ENCODE data around the gene PYDC2.

DNA sequence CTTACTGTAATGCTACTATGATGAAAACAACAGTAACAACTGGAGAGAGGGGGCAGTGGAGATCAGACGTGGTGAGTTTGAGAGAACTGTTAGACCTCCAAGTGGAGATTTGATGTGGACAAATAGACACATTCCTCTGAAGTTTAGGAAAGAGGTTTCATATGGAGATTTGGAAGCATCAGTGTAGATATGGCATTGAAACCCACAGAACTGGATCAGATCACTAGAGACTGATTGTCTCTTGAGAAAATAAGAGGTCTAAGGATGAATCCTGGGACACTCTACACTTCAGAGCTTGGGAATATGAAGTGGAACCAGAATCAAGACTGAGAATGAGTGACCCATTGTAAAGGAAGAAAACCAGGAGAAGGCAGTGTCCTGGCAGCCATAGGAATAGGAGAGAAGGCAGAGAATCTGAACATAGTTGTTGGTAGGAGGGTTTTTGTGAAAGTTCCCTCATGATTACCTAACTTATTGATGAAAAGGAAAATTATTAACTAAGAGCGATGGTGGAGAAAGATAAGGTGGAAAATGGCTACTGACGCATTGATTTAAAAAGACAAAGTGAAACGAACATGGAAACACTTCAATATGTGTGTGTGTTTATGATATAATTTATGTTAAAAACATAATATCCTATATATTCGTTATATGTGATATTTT, 29.7 kb upstream of the PYDC2 start:
- TF ChIP-seq, protein P1, sequence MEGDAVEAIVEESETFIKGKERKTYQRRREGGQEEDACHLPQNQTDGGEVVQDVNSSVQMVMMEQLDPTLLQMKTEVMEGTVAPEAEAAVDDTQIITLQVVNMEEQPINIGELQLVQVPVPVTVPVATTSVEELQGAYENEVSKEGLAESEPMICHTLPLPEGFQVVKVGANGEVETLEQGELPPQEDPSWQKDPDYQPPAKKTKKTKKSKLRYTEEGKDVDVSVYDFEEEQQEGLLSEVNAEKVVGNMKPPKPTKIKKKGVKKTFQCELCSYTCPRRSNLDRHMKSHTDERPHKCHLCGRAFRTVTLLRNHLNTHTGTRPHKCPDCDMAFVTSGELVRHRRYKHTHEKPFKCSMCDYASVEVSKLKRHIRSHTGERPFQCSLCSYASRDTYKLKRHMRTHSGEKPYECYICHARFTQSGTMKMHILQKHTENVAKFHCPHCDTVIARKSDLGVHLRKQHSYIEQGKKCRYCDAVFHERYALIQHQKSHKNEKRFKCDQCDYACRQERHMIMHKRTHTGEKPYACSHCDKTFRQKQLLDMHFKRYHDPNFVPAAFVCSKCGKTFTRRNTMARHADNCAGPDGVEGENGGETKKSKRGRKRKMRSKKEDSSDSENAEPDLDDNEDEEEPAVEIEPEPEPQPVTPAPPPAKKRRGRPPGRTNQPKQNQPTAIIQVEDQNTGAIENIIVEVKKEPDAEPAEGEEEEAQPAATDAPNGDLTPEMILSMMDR (IDR thresholded peaks at IDR 0.05; ENCODE audit: extremely low read depth in 1 of 2, insufficient read depth in 1 of 2, low read depth in 1 of 2, low read length in 2 of 2) = no peak
- TF ChIP-seq POLR2A (IDR thresholded peaks at IDR 0.05; ENCODE audit: low read depth, low read length) (no peak), JUN (IDR thresholded peaks at IDR 0.05; ENCODE audit: borderline replicate concordance, insufficient read depth, insufficient read length, low read depth) (no peak), FOS (IDR thresholded peaks at IDR 0.05; ENCODE audit: borderline replicate concordance, insufficient read depth, low read length) (no peak), MYC (IDR thresholded peaks at IDR 0.05; ENCODE audit: low read depth, low read length) (no peak), POLR2AphosphoS5 (IDR thresholded peaks at IDR 0.05; ENCODE audit: insufficient read depth, low read depth, low read length) (no peak), EZH2 (IDR thresholded peaks at IDR 0.05; ENCODE audit: borderline replicate concordance, low read depth, low read length, severe bottlenecking) (no peak), GATA2 (IDR thresholded peaks at IDR 0.05; ENCODE audit: insufficient read depth, insufficient read length, low read depth, low read length) (no peak)
- TF ChIP-seq, protein P2, sequence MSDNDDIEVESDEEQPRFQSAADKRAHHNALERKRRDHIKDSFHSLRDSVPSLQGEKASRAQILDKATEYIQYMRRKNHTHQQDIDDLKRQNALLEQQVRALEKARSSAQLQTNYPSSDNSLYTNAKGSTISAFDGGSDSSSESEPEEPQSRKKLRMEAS (IDR thresholded peaks at IDR 0.05; ENCODE audit: insufficient read depth, insufficient read length) = no peak
